Measurements from ENCODE around the gene IPCEF1. TPM values are rescaled to one million over a fixed set of nuclear protein-coding genes. Genes with fewer than 3 reads are reported as not detected.

Gene IPCEF1
- total RNA-seq, 4 donors from 2014 or later: 0.42 to 9.0 (median 3.1) TPM

DNA sequence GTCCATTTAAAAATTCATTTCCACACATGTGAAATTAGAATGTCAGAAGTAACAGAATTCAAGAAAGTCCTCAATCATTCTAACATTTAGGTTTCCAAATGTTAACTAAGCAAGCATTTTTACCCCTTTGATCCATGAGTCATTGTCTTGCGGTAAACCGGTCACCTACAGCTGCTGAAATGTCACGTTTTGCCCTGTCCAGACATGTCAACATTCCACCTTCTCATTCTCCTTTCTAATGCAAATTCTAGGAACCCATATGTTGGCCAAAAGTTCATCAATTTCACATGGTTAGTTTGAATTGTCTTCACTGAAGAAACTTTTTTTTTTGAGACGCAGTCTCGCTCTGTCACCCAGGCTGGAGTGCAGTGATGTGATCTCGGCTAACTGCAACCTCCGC, 117.2 kb downstream of the IPCEF1 start:
- no peak for DNase-seq (ENCODE audit: low spot score in 2 of 2)
- no peak overlapping the region for H3K27ac ChIP-seq
- H3K9me3 ChIP-seq: no peaks in the 10 kb centered on the region
- TF ChIP-seq POLR2AphosphoS5 (IDR thresholded peaks at IDR 0.05) (no peak), POLR2A (IDR thresholded peaks at IDR 0.05) (no peak), EP300 (IDR thresholded peaks at IDR 0.05) (no peak)
- TF ChIP-seq, protein P1, sequence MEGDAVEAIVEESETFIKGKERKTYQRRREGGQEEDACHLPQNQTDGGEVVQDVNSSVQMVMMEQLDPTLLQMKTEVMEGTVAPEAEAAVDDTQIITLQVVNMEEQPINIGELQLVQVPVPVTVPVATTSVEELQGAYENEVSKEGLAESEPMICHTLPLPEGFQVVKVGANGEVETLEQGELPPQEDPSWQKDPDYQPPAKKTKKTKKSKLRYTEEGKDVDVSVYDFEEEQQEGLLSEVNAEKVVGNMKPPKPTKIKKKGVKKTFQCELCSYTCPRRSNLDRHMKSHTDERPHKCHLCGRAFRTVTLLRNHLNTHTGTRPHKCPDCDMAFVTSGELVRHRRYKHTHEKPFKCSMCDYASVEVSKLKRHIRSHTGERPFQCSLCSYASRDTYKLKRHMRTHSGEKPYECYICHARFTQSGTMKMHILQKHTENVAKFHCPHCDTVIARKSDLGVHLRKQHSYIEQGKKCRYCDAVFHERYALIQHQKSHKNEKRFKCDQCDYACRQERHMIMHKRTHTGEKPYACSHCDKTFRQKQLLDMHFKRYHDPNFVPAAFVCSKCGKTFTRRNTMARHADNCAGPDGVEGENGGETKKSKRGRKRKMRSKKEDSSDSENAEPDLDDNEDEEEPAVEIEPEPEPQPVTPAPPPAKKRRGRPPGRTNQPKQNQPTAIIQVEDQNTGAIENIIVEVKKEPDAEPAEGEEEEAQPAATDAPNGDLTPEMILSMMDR (IDR thresholded peaks at IDR 0.05): no peak
- no peaks in the 10 kb centered on the region for H3K27me3 ChIP-seq
- WGBS: 74% methylated on average over 7 of the region's 7 CpGs
- no peak overlapping the region for H3K4me3 ChIP-seq
- no peaks in the 10 kb centered on the region for H3K4me1 ChIP-seq
- H3K36me3 ChIP-seq: no peaks in the 10 kb centered on the region

DNA sequence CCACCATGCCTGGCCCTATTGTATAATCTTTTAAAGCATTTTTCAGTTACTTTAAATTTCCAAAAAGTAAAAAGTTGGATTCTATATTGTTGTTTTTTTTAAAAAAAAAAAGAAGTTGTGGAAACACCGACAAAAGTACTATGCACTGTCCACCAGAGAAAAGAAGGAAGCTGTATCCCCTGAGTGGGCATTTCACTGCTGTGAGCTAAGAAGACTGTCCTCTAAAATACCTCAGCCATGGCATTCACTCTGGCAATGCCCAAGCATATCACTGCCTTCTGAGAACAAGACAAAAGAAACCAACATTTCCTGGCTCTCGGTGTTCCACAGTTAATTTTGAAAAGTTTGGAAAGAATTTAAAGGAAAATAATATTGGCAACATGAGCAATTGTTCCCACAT, 117.8 kb downstream of the IPCEF1 start:
- 59% methylated on average over 2 of the region's 2 CpGs for WGBS
- Histone ChIP-seq H3K4me1 (no peaks in the 10 kb centered on the region), H3K36me3 (no peaks in the 10 kb centered on the region), H3K4me3 (no peak overlapping the region), H3K27me3 (no peaks in the 10 kb centered on the region), H3K9me3 (no peaks in the 10 kb centered on the region), H3K27ac (no peak overlapping the region)
- TF ChIP-seq EP300 (IDR thresholded peaks at IDR 0.05) (no peak), POLR2AphosphoS5 (IDR thresholded peaks at IDR 0.05) (no peak), POLR2A (IDR thresholded peaks at IDR 0.05) (no peak)
- TF ChIP-seq, protein P1 (IDR thresholded peaks at IDR 0.05): no peak
- DNase-seq (ENCODE audit: low spot score in 2 of 2): no peak

DNA sequence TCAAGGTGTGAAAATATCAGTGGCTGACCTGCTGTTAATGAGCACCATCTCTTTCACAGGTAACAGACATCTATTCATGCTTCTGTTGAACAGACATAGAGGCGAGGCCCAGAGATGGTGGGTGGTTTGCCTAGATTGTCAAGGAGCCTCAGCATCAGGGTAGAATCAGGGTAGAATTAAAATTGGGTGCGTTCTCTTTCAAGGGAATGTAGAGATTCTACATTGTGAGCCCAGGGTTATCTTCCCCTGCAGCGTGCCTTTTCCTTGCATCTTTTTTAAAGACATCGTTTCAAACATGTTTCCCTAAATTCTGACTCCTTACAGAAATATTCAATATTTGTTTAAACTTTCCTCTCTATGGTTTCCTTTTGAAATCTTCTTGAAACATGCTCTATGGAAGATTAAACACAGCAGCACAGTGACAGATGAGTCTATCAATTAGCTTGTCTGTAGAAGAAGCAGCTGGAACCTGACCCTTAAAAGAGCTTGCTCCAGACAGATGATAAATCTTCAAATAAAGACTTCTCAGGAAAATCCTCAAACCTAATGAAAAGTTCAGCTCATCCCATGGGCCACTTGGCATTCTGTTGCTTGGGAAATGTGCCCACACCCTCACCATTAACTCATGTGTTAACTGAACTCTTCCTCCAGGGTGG, 119.8 kb downstream of the IPCEF1 start:
- Histone ChIP-seq H3K4me3 (no peak overlapping the region), H3K9me3 (no peaks in the 10 kb centered on the region), H3K27me3 (no peaks in the 10 kb centered on the region), H3K4me1 (no peaks in the 10 kb centered on the region), H3K36me3 (no peaks in the 10 kb centered on the region), H3K27ac (no peak overlapping the region)
- no peak for TF ChIP-seq EP300 (IDR thresholded peaks at IDR 0.05)
- TF ChIP-seq, protein P1 (IDR thresholded peaks at IDR 0.05): no peak
- TF ChIP-seq POLR2A (IDR thresholded peaks at IDR 0.05): no peak
- TF ChIP-seq POLR2AphosphoS5 (IDR thresholded peaks at IDR 0.05): no peak
- DNase-seq (ENCODE audit: low spot score in 2 of 2): no peak
- WGBS: 65% methylated on average over 4 of the region's 4 CpGs

DNA sequence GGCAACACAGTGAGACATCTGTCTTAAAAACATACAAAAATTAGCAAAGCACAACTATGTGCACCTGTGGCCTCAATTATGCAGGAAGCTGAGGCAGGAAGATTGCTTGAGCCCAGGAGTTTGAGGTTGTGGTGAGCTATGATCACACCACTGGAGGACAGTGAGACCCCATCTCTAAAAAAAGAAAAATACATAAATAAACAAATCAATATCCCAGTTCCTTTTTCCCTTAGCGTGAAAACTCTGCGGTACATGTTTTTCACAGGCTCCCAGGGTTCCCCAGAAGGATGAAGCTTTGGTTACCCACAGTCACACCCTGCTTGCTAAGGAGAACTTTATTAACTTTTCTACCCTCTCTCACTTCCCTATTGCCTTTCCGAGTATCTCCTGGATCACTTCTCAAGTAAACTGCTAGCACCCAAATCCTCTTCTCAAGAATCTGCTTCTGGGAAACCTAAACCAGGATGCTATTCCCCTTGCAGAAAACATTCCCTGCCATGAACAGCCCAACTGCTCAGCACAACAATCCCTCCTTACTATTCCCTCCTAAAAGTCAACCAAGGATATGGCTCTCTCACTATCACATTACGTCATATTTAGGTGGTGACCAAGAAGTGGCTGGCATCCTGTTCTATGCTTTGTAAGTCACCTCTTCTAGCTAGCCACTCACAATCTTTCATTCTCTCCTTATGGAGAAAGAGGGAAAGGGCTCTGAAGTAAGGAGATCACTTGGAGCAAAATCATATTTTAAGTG, 122.4 kb downstream of the IPCEF1 start:
- H3K36me3 ChIP-seq: no peaks in the 10 kb centered on the region
- no peak overlapping the region for H3K4me3 ChIP-seq
- H3K27ac ChIP-seq: no peak overlapping the region
- TF ChIP-seq, protein P1 (IDR thresholded peaks at IDR 0.05): no peak
- no peak for TF ChIP-seq EP300 (IDR thresholded peaks at IDR 0.05)
- TF ChIP-seq POLR2AphosphoS5 (IDR thresholded peaks at IDR 0.05): no peak
- TF ChIP-seq POLR2A (IDR thresholded peaks at IDR 0.05): no peak
- no peaks in the 10 kb centered on the region for H3K9me3 ChIP-seq
- H3K4me1 ChIP-seq: no peaks in the 10 kb centered on the region
- no peaks in the 10 kb centered on the region for H3K27me3 ChIP-seq
- no peak for DNase-seq (ENCODE audit: low spot score in 2 of 2)
- 91% methylated on average over 4 of the region's 4 CpGs for WGBS

DNA sequence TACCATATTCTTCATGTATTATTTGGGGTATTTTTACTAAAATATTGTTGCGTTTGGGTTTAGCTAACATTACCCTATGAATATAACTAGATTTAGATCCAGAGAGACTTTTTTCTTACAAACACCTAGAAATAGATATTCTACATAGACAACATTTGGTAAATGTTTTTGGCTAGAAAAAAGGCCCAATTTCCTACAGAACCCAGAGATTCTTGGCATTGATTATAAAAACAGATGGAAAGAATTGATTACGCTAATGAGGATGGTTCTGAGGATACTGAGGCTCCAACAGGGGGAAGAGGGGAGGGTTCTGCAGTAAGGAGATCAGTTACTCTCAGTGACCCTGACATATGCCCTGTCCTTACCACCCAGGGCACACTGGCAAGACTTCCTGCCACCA, 123.2 kb downstream of the IPCEF1 start:
- H3K4me3 ChIP-seq: no peak overlapping the region
- no peaks in the 10 kb centered on the region for H3K27me3 ChIP-seq
- H3K9me3 ChIP-seq: no peaks in the 10 kb centered on the region
- TF ChIP-seq, protein P1 (IDR thresholded peaks at IDR 0.05): no peak
- TF ChIP-seq POLR2A (IDR thresholded peaks at IDR 0.05) (no peak), EP300 (IDR thresholded peaks at IDR 0.05) (no peak), POLR2AphosphoS5 (IDR thresholded peaks at IDR 0.05) (no peak)
- no peaks in the 10 kb centered on the region for H3K36me3 ChIP-seq
- H3K27ac ChIP-seq: no peak overlapping the region
- DNase-seq (ENCODE audit: low spot score in 2 of 2): no peak
- 93% methylated on average over 2 of the region's 2 CpGs for WGBS
- no peaks in the 10 kb centered on the region for H3K4me1 ChIP-seq

All from suprapubic skin (tissue), 4 donors.